Hair follicular keratinocyte (primary cell): ENCODE results near the gene PSMD5. TPM values are rescaled to one million over a fixed set of nuclear protein-coding genes. Genes with fewer than 3 reads are reported as not detected.

ENCODE experiments used
- total RNA-seq: library from RNA; depleted of rRNA; stranded (reverse); fragments of >200 nt; gene quantifications from 2 replicates; pipeline ENCODE4 v1.2.3, GENCODE V29; 2015

Gene PSMD5
- 27.3 and 41.0 TPM in 2 replicates for total RNA-seq

GRCh38 chr9:120842685-120843485 is at the start of gene PSMD5:
Gene PSMD5 (minus strand): TSS chr9:120842922. CDS start chr9:120842909, 13 bp downstream.

GRCh38 chr9:120876842-120877240 is 34.1 kb upstream of the PSMD5 start, which contains the start of gene PHF19:
Gene PHF19 (minus strand): TSS chr9:120877188. CDS start chr9:120874741, 2,447 bp downstream.

DNA sequence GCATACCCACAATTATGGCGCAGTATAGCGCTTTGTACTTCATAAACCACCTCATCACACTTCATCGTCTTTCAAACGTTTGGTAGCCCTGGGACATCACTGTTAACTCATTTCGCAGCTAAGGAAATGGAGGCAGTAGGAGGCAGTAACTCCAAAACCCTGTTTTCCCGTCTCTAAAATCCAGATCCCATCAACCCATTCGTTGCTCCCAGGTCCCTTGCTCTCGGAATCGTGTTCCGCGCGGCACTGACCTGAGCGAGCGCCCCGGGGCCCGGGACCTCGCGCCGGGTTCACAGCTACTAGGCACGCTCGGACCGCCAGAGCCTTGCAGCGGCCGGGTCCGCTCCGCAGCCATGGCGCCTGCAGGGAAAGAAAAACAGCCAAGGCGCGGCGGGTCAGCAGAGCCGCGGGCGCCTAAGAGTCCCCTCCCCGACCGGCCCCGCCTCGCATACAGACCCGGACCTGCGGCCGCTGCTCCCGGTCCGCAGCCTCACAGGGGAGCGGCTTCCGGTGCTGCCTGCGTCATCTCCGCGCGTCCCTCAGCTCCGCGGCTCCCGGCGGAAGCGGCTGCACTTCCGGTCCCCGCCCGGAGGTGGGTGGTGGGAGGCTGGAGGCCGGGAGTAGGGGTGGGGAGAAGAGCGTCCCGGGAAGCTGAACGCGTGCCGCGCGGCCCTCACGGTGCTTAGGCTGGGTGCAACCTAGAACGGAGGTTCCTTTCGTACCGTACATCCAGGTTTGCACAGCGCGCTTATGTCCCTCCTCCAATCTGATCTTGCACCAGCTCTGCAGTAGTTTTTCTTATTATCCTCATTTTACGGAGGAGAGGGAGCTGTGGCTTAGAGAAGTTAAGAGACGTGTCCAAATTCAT is 49.6 kb downstream of the PSMD5 start, which contains the start of gene FBXW2:
Gene FBXW2 (minus strand): TSS at position 519 of the 868 bp plus-strand sequence. CDS start 5,158 bp downstream, outside the sequence.

Other genes with a start within 250 kb of the PSMD5 start
- 8.2 and 10.8 TPM in 2 replicates for gene MEGF9, start 128.5 kb downstream of the PSMD5 start, total RNA-seq
- 18.8 and 26.6 TPM in 2 replicates for gene FBXW2, start 49.5 kb downstream of the PSMD5 start, total RNA-seq
- gene PHF19, start 34.3 kb upstream of the PSMD5 start, total RNA-seq, result 24.9 and 50.8 TPM in 2 replicates
- 0.38 and 1.4 TPM in 2 replicates for gene TRAF1, start 83.9 kb upstream of the PSMD5 start, total RNA-seq
- gene C5, start 207.4 kb upstream of the PSMD5 start, total RNA-seq, result 0.62 and 0.68 TPM in 2 replicates
- 7.0 and 11.9 TPM in 2 replicates for gene CNTRL, start 232.0 kb upstream of the PSMD5 start, total RNA-seq